ENCODE measurements around the gene TFF2.

DNA sequence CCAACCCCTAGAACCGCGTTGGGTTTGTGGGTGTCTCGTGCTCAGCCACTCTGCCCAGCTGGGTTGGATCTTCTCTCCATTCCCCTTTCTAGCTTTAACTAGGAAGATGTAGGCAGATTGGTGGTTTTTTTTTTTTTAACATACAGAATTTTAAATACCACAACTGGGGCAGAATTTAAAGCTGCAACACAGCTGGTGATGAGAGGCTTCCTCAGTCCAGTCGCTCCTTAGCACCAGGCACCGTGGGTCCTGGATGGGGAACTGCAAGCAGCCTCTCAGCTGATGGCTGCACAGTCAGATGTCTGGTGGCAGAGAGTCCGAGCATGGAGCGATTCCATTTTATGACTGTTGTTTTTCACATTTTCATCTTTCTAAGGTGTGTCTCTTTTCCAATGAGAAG is 54.3 kb downstream of the TFF2 start:
- TF ChIP-seq, protein P1, sequence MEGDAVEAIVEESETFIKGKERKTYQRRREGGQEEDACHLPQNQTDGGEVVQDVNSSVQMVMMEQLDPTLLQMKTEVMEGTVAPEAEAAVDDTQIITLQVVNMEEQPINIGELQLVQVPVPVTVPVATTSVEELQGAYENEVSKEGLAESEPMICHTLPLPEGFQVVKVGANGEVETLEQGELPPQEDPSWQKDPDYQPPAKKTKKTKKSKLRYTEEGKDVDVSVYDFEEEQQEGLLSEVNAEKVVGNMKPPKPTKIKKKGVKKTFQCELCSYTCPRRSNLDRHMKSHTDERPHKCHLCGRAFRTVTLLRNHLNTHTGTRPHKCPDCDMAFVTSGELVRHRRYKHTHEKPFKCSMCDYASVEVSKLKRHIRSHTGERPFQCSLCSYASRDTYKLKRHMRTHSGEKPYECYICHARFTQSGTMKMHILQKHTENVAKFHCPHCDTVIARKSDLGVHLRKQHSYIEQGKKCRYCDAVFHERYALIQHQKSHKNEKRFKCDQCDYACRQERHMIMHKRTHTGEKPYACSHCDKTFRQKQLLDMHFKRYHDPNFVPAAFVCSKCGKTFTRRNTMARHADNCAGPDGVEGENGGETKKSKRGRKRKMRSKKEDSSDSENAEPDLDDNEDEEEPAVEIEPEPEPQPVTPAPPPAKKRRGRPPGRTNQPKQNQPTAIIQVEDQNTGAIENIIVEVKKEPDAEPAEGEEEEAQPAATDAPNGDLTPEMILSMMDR (IDR thresholded peaks at IDR 0.05; ENCODE audit: low read length), result no peak
- no peak for TF ChIP-seq EZH2 (IDR thresholded peaks at IDR 0.05; ENCODE audit: borderline replicate concordance, low read length)

Data from OCI-LY1 (cell line).